ENCODE results near the gene NCAM1. TPM values are rescaled to one million over a fixed set of nuclear protein-coding genes. Genes with fewer than 3 reads are reported as not detected.

NCAM1 gene
- total RNA-seq, 1 donor: under 0.01 TPM

DNA sequence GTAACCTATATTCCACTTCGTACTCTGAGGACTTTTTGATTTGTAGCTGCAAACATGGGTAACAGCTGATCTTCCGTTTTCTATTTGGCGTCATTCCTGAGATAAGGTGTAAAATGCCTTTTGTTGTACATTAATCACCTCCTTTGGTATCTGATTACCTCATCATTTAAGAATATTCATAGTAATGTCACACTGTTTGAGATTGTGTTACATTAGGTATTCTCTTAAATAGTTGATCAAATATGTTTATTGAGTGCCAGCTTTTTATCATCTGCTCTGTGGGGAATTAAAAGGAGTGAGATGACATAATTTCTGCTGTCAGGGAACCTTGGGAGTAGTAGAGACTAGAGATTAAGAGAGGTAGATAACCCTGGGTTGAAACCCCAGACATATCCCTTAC lies 5.9 kb downstream of the NCAM1 start:
- DNase-seq (ENCODE audit: low read depth in 2 of 3, low spot score in 2 of 3): no peak

DNA sequence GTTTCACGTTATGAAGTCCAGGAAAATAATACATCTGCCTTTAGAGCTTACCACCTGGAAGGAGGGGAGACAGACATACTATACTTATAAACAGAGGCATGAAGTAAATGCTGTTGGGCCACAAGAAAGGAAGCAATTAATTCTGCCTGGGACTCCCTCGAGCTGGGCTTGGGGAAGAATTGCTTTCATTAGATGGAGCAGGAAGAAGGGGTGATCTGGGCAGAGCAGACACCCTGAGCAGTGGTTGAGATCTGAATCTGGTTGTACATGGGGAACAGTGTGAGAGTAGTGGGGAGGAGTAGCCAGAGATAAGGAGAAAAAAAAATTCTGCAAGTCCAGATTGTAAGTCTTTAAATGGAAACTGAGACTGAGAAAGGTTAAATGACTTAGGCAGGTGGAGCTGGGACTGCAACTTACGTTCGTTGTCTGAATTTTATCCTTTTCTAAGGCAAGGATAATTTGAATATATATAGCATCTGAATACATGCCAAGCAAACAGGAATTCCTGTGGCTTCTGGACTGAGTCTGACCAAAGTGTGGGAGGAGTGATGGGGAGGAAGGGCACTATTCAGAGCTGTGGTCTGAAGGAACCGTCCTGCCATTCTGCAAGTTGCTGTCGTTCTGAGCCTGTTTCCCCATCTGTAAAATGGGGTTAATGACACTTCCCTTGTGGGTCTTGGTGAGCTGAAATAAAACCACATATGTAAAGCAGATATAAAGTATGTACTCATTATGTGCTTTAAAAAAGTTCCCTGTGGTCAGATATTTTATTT lies 7.9 kb downstream of the NCAM1 start:
- no peak for DNase-seq (ENCODE audit: low read depth in 2 of 3, low spot score in 2 of 3)

DNA sequence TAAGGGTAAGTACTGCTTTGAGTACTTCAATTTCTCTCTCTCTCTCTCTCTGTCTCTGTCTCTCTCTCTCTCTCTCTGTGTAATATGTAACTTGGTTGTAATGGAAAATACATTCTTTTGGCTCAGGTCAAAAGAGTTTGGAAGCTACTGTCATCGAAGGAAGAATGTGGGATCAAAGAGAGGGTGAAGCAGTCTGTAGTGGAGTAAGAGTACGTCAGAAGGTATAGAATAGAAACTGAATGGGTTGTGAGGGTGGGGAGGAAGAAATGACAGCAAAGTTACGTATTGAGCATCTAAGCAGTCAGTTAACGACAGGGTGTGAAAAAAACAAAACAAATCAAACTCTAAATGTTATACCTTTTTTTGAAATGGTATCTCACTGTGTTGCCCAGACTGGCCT lies 10.0 kb downstream of the NCAM1 start:
- no peak for DNase-seq (ENCODE audit: low read depth in 2 of 3, low spot score in 2 of 3)

DNA sequence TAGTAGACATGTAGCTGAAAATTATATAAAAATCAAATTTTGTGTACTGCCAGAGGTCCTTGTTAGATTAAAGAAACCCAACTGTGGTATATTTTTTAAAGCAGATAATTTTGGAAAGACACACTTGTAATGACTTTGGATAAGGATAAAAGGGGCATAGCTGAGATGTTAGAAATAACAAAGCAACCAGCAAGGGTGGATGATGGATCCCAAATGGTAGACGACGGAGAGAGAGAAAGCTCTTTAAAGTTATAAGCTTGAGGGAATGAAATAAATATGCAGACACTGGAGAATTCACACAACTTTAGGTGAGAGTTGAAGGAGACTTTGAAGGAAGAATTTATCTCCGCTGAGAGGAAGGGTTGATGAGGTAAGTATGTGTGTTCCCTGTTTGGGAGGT lies 10.6 kb downstream of the NCAM1 start:
- DNase-seq (ENCODE audit: low read depth in 2 of 3, low spot score in 2 of 3): no peak

DNA sequence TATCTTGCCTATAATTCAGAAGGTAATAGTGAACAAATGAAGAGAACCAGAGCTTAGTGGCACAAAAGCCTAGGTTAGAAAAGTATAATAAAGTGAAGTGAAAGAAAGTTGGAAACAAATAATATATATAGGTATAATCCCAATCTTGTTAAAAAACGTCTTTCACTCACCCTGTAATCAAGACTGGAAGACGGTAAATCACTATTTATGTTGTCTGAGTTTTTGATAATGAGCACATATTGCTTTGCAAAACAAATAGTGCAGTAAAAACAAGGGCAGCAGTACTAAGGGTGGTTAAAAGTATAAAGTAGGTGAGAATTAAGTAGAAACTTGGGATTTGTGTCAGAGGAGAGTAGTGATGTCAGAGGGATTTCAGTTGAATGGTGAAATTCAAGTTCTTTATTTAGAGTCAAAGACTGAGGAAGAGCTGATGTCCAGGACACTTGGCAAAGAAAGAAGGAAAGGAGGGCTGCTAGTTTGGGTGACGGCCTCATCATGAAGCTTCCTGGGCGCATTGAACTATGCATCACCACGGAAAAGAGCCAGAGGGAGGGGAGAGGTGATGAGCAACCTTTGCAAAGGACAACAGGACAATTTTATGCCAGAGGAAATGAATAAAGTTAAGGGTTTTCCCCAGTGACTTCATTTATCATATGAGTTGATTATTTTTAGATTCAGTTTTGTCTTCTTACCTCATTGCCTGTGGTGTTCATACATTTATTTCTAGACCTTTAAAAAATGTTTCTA lies 11.4 kb downstream of the NCAM1 start:
- no peak for DNase-seq (ENCODE audit: low read depth in 2 of 3, low spot score in 2 of 3)

DNA sequence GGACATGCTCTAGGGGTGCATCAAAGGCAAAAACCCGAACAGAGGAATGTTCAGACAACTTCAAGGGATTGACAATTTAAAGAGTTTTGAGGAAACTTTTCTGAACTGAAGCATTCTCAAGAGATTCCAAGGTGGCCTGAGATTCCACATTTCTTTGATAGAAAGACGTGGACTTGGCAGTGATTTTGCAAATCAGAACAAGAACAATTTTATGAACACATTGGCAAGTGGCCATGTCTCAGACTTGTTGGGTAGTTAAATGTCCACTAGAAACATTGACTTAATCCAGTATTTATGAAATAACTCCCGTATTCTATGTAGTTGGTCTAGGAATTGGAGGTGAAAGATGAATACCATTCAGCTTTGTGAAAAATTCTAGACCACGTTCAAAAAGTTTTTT lies 13.8 kb downstream of the NCAM1 start:
- no peak for DNase-seq (ENCODE audit: low read depth in 2 of 3, low spot score in 2 of 3)

DNA sequence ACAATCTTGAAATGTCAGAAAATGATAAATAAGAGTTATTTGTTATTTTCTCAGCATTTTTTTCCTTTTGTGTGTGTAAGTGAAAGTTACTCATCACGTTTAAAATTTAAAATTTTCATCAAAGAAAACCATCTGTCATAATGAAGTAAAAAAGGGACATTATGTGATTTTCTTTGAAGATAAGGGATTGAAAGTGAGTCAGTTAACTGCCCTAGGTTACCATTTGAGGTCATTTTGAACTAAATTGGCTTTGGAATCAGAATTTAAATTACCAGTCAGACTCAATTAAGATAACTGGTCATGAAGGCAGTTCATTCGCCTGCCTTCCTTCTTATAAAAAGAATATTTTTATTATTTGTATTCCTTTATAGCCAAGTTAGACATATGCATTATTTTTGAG lies 14.3 kb downstream of the NCAM1 start:
- no peak for DNase-seq (ENCODE audit: low read depth in 2 of 3, low spot score in 2 of 3)

DNA sequence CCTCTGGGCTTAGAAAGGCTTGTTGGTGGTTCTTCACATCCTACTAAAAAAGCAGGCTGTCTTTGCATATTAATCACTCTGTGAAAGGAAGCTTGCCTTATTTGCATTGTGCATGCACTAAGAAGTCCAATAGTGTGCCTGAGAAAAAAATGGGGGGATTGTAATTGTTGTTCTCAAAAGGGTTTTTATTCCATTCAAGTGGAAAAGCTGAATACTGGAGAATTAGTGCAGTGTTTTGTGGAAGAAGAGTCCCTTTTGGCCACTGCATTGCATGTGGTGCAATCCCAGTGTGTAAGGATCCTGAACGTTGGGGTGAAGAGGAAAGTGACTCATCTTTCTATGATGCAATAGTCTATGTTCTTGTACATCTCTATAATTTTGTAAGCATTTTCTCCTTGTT lies 16.5 kb downstream of the NCAM1 start:
- DNase-seq (ENCODE audit: low read depth in 2 of 3, low spot score in 2 of 3): no peak

DNA sequence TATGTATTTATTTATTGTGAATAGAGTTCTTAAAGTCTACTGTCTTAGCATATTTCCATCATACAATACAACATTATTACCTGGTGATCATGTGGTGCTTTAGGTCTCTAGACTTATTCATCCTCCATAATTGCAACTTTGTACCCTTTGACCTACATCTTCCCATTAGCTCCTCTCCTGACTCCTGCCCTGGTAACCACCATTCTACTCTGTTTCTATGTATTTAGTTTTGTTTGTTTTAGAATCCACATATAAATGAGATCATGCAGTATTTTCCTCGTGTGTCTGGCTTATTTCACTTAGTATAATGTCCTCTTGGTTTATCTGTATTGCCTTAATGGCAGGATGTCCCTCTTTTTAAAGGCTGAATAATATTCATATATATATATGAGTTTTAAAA lies 22.7 kb downstream of the NCAM1 start:
- no peak for DNase-seq (ENCODE audit: low read depth in 2 of 3, low spot score in 2 of 3)

DNA sequence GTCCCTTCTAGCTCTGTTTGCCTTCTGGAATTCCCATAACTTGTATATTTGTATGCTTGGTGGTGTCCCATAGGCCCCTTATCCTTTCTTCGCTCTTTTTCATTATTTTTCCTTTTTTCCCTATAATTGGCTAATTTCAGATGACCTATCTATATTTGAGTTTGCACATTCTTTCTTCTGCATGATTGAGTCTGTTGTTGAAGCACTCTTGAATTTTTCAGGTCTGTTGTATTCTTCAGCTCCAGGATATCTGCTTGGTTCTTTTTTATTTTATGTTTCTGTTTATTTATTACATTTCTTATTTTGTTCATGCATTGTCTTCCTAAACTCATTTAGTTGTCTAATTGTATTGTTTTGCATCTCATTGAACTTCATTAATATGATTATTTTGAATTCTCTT lies 28.0 kb downstream of the NCAM1 start:
- no peak for DNase-seq (ENCODE audit: low read depth in 2 of 3, low spot score in 2 of 3)

DNA sequence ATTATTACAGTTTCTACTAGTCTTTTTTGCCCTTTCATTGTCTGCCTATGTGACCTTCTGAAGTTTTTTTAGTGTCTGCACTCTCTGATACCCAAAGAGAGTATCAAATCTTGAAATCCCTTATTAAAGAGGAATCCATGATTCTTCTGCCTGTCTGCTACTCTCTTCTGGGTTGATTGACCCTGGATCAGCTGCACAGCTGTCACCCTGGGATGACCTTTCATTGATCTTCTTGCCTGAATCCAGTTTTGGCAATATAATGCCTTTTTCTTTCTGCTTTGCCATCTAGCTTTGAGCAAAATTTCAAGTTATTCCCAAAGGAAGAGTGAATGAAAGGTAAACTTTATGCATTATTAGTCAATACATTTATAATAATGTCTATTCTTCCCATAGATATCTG lies 32.6 kb downstream of the NCAM1 start:
- DNase-seq (ENCODE audit: low read depth in 2 of 3, low spot score in 2 of 3): no peak

DNA sequence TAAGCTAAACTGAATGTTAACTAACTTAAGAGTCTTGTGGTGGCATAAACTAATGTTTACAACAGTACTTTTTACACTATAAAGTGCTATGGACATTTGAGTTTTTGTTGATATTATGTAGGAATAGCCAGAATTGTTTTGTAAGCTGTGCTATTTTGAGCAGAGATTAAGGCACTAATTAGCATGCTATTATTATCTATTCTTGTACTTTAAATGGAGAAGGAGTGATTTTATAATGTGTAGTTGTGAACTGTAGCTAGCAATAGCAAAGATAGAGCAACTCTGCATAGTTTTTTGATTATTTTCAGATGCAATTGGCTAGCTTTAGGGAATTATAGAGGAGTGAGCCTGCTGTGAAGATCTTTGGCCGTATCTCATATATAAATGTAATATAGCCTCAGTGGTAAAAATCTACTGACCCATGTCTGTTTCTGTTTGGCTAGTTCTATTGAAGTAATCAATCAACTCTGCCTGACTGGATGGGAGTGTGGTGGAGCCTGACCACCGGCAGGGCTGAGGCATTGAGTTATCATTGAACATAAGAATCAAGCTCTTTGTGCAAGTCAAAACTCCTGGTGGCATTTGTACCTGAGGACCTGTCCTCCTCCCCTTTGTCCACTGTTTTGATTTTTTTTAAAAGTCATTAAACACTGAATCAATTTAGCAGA lies 34.3 kb downstream of the NCAM1 start:
- DNase-seq (ENCODE audit: low read depth in 2 of 3, low spot score in 2 of 3): no peak

DNA sequence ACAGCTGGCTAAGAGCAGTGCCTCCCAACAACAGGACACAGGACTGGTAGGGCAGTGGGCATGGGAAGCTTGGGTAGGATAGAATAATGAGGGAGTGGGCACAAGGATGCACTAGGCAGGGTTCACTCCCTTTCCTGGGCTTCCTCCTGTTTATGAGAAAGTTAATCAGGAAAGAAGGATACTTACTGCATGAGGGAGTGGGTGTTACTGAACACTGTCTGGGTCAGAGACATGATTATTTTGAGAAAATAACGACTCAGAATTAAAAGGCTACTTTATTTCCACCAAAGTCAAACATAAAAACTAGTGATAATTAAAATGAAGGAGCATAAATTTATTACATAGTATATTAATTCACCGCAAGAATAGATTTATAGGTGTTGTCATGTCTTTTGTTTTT lies 35.8 kb downstream of the NCAM1 start:
- no peak for DNase-seq (ENCODE audit: low read depth in 2 of 3, low spot score in 2 of 3)

DNA sequence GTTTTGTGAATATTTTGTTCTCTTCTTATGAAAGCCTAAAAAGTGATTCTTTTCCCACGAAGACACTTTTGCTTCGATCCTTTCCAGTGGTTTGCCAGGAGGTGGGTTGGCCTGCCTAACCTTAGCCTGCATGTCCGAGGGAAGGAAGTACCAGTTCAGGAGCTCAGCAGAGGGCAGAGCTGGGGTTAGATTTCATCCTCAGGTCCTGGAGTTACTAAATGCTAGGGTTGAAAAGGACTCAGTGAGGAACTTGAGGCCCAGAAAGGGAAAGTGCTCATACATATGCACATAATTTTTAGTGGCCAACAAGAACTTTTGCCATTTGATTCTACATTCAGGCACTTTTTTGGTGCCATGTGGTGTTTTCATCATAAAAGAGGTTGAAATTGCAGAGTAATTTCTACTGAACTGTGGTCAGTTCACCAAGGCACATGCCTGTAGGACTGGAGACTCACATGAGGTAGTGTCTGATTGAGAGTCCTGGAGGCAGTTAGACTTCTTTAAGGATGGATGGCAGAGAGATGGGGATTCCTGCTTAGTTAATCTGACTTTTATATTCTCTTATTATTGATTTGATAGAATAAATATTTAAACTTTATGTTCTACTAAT lies 36.7 kb downstream of the NCAM1 start:
- DNase-seq (ENCODE audit: low read depth in 2 of 3, low spot score in 2 of 3): no peak

DNA sequence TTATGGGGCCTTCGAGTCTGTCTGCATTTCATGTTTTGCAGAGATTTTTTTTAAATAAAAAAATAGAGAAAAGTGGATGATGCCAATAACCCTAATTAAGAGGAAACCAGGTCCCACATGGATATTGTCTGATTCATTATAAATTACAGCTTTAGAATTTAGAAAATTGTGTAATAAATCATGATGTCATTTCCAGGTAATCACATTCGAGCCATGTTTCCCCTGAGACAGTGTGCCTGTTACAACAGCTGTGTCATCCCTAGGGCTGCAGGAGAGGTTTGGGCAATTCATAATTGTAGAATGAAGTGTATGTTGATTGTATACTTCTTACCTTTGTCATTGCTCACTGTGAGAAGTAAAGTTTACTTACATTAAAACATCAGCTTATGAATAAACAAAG lies 38.3 kb downstream of the NCAM1 start:
- DNase-seq (ENCODE audit: low read depth in 2 of 3, low spot score in 2 of 3): no peak

DNA sequence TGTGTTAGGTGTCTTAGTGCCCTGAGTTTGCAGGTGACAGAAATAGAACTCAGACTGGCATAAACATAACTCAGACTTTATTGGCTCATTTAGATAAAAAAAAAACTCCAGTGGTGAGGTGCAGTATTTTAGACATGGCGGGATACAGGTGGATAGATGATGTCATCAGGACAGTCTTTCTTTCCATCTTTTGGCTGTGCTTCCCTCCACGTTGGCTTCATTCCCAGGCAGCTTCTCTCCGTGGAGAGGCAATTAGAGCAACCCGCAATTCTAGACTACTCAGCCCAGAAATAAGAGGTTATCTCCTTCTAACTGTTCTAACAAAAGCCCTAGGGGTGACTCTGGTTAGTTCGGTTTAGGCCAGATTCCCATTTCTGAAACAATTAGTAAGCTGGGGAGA lies 40.5 kb downstream of the NCAM1 start:
- DNase-seq (ENCODE audit: low read depth in 2 of 3, low spot score in 2 of 3): no peak

DNA sequence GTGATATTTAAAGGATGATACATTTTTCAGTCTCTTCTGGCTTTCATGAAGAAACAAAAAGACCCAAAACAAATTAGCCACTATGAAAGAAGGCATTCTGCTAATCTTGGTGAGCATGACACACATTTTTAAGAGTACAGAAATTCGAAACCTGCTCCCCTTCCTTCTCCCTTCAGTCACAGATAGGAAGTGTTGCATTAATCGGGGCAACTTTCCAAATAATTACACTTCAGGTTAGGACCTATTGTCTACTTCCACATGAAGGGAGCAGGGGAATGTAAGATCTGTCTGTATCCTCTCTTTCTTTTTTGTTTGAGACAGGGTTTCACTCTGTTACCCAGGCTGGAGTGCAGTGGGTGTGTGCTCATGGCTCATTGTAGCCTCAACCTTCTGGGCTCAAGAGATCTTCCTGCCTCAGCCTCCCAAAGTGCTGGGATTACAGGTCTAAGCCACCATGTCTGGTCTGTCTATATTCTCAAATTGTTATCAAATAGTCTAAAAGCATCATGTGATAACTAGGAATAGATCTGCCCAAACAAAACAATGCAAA lies 45.8 kb downstream of the NCAM1 start:
- no peak for DNase-seq (ENCODE audit: low read depth in 2 of 3, low spot score in 2 of 3)

DNA sequence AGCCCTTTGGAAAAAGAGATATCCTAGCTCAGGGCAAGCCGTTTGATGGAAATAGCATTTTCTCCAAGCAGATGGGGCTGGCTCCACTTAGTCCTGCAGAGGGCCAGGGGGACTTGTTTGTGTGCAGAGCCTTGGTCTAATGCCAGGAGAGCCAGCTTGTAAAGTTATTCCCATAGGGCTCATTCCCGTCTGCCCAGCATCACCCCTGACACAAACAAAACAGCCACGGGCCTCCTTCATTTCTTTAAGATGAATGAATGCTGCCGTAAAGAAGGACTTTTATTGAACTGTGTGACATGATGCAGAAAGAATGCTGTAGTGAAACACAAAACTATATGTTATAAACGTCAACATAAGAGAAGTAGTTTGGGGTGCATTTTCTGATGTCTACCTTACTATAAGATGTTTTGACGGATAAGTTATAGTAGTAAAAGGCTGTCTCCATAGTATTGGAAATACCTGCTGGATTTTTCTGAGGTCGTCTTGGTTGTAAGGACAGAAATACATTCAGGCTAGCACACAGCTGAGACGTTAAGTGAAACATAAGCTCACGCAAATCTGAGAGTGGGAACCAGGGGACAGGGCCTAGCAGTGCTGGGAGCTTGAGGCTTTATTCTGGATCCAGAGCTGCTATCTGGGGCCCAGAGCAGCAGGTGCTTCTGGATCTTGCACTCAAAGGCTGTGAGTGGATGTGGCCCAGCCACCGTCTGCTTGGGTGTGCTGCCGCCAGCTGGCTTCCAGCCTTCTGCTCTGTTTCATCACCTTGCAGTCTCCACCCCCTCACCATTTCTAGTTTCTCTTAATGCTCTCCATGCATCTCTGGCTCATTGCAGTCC lies 53.3 kb downstream of the NCAM1 start:
- DNase-seq (ENCODE audit: low read depth in 2 of 3, low spot score in 2 of 3): no peak

DNA sequence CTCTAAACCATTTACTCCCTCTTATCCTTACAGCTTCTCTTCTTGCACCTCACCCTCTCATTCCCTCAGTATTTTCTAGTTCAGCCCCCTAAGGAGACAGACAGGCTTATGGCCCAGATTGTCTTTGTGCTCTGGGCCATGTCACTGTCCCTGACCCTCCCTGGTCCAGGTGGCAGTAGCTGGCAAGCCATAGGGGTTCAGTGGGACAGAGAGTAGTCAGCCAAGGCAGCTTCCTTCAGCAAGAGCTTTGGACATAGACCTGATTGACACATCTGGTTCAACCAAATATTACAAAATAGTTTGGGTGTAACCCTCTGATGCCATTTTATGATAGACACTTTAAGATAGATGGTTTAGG lies 53.9 kb downstream of the NCAM1 start:
- DNase-seq (ENCODE audit: low read depth in 2 of 3, low spot score in 2 of 3): no peak

DNA sequence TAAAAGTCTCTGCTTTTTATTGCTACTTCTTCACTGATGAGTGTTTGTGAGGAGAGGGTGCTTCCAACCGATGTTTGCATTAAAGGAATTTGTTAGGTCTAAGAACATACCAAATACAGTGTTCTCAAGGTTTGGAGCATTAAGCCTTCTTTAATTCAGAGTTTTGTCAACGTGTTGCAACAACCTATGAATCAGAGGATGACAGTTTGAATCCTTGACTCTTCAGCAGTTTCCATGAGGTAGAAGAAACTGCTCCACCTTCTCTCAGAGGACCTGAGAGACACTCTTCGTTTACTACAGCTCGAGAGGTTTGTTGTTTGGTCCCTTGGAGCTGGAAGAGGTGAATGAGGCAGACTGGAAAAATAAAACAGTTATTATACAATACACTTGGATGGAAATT lies 55.7 kb downstream of the NCAM1 start:
- no peak for DNase-seq (ENCODE audit: low read depth in 2 of 3, low spot score in 2 of 3)
